GM19468 (cell line): Measurements from ENCODE around the gene RFC4.

Experiments used
- ATAC-seq: cut with Tn5 transposase; IDR thresholded peaks from one replicate; pipeline ENCODE4 v1.9.1; 2021; ENCODE audit warnings: mild to moderate bottlenecking, moderate library complexity, moderate number of reproducible peaks; ENCODE audit not compliant: unreplicated experiment; ENCODE audit errors: extremely low read depth

The RFC4 gene

GRCh38 chr3:186788482-186789370 lies 17.6 kb downstream of the RFC4 start:
- ATAC-seq, result no peak

- ATAC-seq, result no peak
Observed at GRCh38 chr3:186787642-186788481, 18.4 kb downstream of the RFC4 start.

GRCh38 chr3:186786922-186787321 lies 19.4 kb downstream of the RFC4 start:
- ATAC-seq, result no peak

- ATAC-seq, result no peak
Observed at GRCh38 chr3:186785495-186786018, 20.7 kb downstream of the RFC4 start.

GRCh38 chr3:186784820-186785494 lies 21.3 kb downstream of the RFC4 start:
- ATAC-seq, result no peak

- ATAC-seq, result peak; percentile 21
Observed at GRCh38 chr3:186783731-186784515, 22.4 kb downstream of the RFC4 start.

GRCh38 chr3:186783058-186783730 lies 23.1 kb downstream of the RFC4 start, which contains the start of gene EIF4A2:
EIF4A2 (plus strand) TSS chr3:186783577; CDS start chr3:186783611, 34 bp downstream.
- ATAC-seq, result peak; percentile 30

GRCh38 chr3:186782542-186783057 lies 23.7 kb downstream of the RFC4 start:
- no peak for ATAC-seq

GRCh38 chr3:186779204-186779603 lies 27.1 kb downstream of the RFC4 start:
- ATAC-seq, result no peak

- no peak for ATAC-seq
Observed at GRCh38 chr3:186775999-186776398, 30.3 kb downstream of the RFC4 start.

- ATAC-seq, result peak; percentile 67
Observed at GRCh38 chr3:186772701-186773417, 33.4 kb downstream of the RFC4 start.

- ATAC-seq, result no peak
Observed at GRCh38 chr3:186772281-186772694, 34.0 kb downstream of the RFC4 start.

GRCh38 chr3:186760897-186761447 lies 45.3 kb downstream of the RFC4 start:
- ATAC-seq, result no peak

GRCh38 chr3:186760141-186760833 lies 46.0 kb downstream of the RFC4 start:
- ATAC-seq, result no peak

GRCh38 chr3:186759231-186759930 lies 46.9 kb downstream of the RFC4 start:
- ATAC-seq, result no peak

- ATAC-seq, result no peak
Observed at GRCh38 chr3:186757686-186758220, 48.5 kb downstream of the RFC4 start.
